Heart left ventricle (tissue), 13 donors: ENCODE data around the gene KLF2.

Experiments
- CTCF ChIP-seq, 12 donors: fragments of 200-600 bp; sonication (generic) in 4 of 12; IDR thresholded peaks; one replicate each; pipeline versions ENCODE4 v1.5.0 to v1.8.0; 2018 to 2022; ENCODE audit warnings: antibody characterized with exemption in 12 of 12, mild to moderate bottlenecking in 5 of 12
- POLR2A ChIP-seq, 2 donors: fragments of 450-650 bp; IDR thresholded peaks; one replicate each; pipeline ENCODE4 v1.6.1; 2017; ENCODE audit warnings: antibody characterized with exemption in 2 of 2, mild to moderate bottlenecking in 2 of 2, moderate library complexity in 2 of 2
- donor health status: ischemic (EF 13 %, LVEDD 7.1; RV severe dilation, severe dysfunction).
- donor health status: DM: no; HTN: yes; CAD: no.
- donor health status: DM: no; HTN: no; CAD: no.
- donor health status: ischemic (EF 25% LVEDD 6.9; RV normal size, moderate dysfunction).
- donor health status: ischemic (EF 25% LVEDD 5.7; RV mildly dilated, moderate dysfunction).
- donor health status: ischemic (EF 35%, LVEDD 5.7; RV mildly dilated, moderate dysfunction).
- donor health status: nonischemic (EF 11% LVEDD 7.7; RV severe dilation, severe dysfunction).
- donor health status: DM: yes; HTN: yes; CAD: no.
- donor health status: PGD.
- donor health status: ischemic (EF 29% LVEDD 5.4; RV normal size, mild dysfunction).
- donor health status: nonischemic (EF 23%, LVEDD 6.1; RV moderate dilation, normal function).

- TF ChIP-seq POLR2A (IDR thresholded peaks at IDR 0.05) (no peak), CTCF (IDR thresholded peaks at IDR 0.05) (no peak)
Observed at GRCh38 chr19:16373532-16373931, 48.9 kb downstream of the KLF2 start.
